ENCODE results near the gene CES2. TPM values are rescaled to one million over a fixed set of nuclear protein-coding genes. Genes with fewer than 3 reads are reported as not detected.

The CES2 gene
- total and polyA plus RNA-seq, 2 of the 8 experiments (the other 6 are each of a cell fraction or from before 2014, with no cell fraction given), result 8.6 to 14.7 TPM

- Histone ChIP-seq H3K4me3 (ENCODE audit: extremely low read depth in 1 of 4, insufficient read depth in 2 of 4, low read depth in 3 of 4, low read length in 4 of 4) (no peak overlapping the region), H3K23ac (ENCODE audit: insufficient read length) (no peak overlapping the region), H2BK5ac (ENCODE audit: low read depth, low read length) (no peak overlapping the region), H4K5ac (ENCODE audit: insufficient read length, low read depth, low read length) (no peak overlapping the region), H2BK12ac (ENCODE audit: low read depth, low read length) (no peak overlapping the region), H3K4me2 (ENCODE audit: insufficient read depth in 1 of 2, low read depth in 2 of 2, low read length in 2 of 2) (no peak overlapping the region), H2AFZ (ENCODE audit: low read length) (no peak overlapping the region), H3K27ac (ENCODE audit: low read depth, low read length) (no peak overlapping the region), H3K79me2 (ENCODE audit: control insufficient read depth in 1 of 2, insufficient read depth in 2 of 2, low read length in 2 of 2) (no peaks in the 10 kb centered on the region; a peak in 1 of 4 replicates), H3K9me3 (ENCODE audit: insufficient read depth in 2 of 2, low read depth in 1 of 2, low read length in 1 of 2) (no peaks in the 10 kb centered on the region), H3K14ac (ENCODE audit: insufficient read length) (no peak overlapping the region), H2BK15ac (ENCODE audit: low read length) (no peak overlapping the region), H2BK20ac (ENCODE audit: low read length) (no peak overlapping the region), H3K36me3 (ENCODE audit: control insufficient read depth in 2 of 4, insufficient read depth in 4 of 4, low read length in 3 of 4) (peaks cover 3 to 13% (median 12%) of the 10 kb centered on the region in 4 experiments; a peak in 7 of 8 replicates), H3K79me1 (ENCODE audit: low read depth, low read length) (peaks cover 2% of the 10 kb centered on the region; the same call in 1 of the 2 replicates), H4K20me1 (replicated peaks in 1 of 2; ENCODE audit: control insufficient read depth in 1 of 2, insufficient read depth in 2 of 2, low read length in 2 of 2) (peaks cover 2 to 11% of the 10 kb centered on the region in 2 experiments), H3K27me3 (replicated peaks in 1 of 4; ENCODE audit: control insufficient read depth in 3 of 4, extremely low read depth in 1 of 4, insufficient read depth in 3 of 4, low read length in 3 of 4) (peaks cover 0 to 9% (median 6%) of the 10 kb centered on the region in 4 experiments; a peak in 4 of 7 replicates), H2BK120ac (replicated peaks; ENCODE audit: low read depth, low read length) (no peak overlapping the region), H4K8ac (ENCODE audit: extremely low read depth, insufficient read depth, low read length) (0 out of 2 replicates have a peak overlapping the region, but pooled peaks have one; percentile 57), H4K91ac (replicated peaks; ENCODE audit: insufficient read length, low read length) (no peak overlapping the region), H2AK5ac (ENCODE audit: low read depth, low read length) (no peak overlapping the region), H3K56ac (replicated peaks; ENCODE audit: insufficient read length, low read depth, low read length) (no peak overlapping the region), H3K18ac (ENCODE audit: extremely low read depth, low read length) (no peak overlapping the region), H3K4ac (replicated peaks; ENCODE audit: insufficient read length, low read depth, low read length) (no peak overlapping the region), H3K23me2 (ENCODE audit: low read depth, low read length) (peaks cover 15% of the 10 kb centered on the region; the same call in 1 of the 2 replicates), H3K4me1 (replicated peaks in 1 of 4; ENCODE audit: control insufficient read depth in 3 of 4, insufficient read depth in 4 of 4, low read length in 3 of 4) (peaks cover 0 to 9% (median 5%) of the 10 kb centered on the region in 4 experiments; a peak in 4 of 7 replicates), H3K9ac (replicated peaks in 1 of 4; ENCODE audit: extremely low read depth in 1 of 4, low read depth in 3 of 4, low read length in 3 of 4) (no peak overlapping the region)
- FAIRE-seq (no peak), DNase-seq (ENCODE audit: low read depth in 1 of 2, low spot score in 2 of 2) (no peak)
- 88% methylated on average over 10 of the region's 10 CpGs; no CpG with 5 or more reads in 1 of the 2 experiments for WGBS, 2 experiments (ENCODE audit: extremely low coverage in 1 of 2, insufficient coverage in 1 of 2, insufficient read length in 1 of 2, insufficient replicate concordance in 2 of 2, low coverage in 1 of 2, low lambda C conversion rate in 2 of 2, missing lambda C conversion rate in 1 of 2)
- ChIA-PET POLR2A (ENCODE audit: partially characterized antibody) (no interaction called here), CTCF (ENCODE audit: partially characterized antibody) (interaction anchor here (1.2 to 3.2 kb wide), 3 partner anchors 10 to 43 kb away, joined by 3 to 10 read pairs (median 5); no protein-coding TSS in a partner anchor)
- no peak for TF ChIP-seq ATF2 (IDR thresholded peaks at IDR 0.05; ENCODE audit: low read length)
- TF ChIP-seq SIRT6 (IDR thresholded peaks at IDR 0.05; ENCODE audit: low read length), result no peak
- no peak for TF ChIP-seq BACH1 (IDR thresholded peaks at IDR 0.05; ENCODE audit: low read length)
- no peak for TF ChIP-seq HDAC6 (IDR thresholded peaks at IDR 0.05; ENCODE audit: low read depth, low read length)
- no peak for TF ChIP-seq ATF3 (IDR thresholded peaks at IDR 0.05; ENCODE audit: insufficient read depth, low read depth, low read length)
- no peak for TF ChIP-seq BCL11A (IDR thresholded peaks at IDR 0.05; ENCODE audit: low read depth in 2 of 2, low read length in 2 of 2)
- TF ChIP-seq GABPA (IDR thresholded peaks at IDR 0.05; ENCODE audit: borderline replicate concordance, insufficient read depth, low read length), result no peak
- TF ChIP-seq SP2 (IDR thresholded peaks at IDR 0.05; ENCODE audit: low read length), result no peak
- TF ChIP-seq YY1 (IDR thresholded peaks at IDR 0.05; ENCODE audit: low read depth, low read length), result no peak
- no peak for TF ChIP-seq TBP (IDR thresholded peaks at IDR 0.05; ENCODE audit: low read depth, low read length)
- TF ChIP-seq NRF1 (IDR thresholded peaks at IDR 0.05; ENCODE audit: low read depth, low read length), result no peak
Observed at GRCh38 chr16:66937725-66938337, 2.5 kb downstream of the CES2 start.

Data from H1 (cell line).